ENCODE measurements around the gene FBXO21.
A peak's percentile ranks its signal among the peaks of the same experiment; 100 is the strongest.

Gene FBXO21

GRCh38 chr12:117102800-117103181 lies 87.5 kb downstream of the FBXO21 start:
- no peaks in the 10 kb centered on the region for H3K36me3 ChIP-seq
- peak overlapping the region in 8 of 11 experiments; percentile 21 to 63 (median 34); a peak in 13 of 22 replicates for H3K4me2 ChIP-seq
- 0 out of 22 replicates have a peak, but pooled peaks cover 0 to 9% (median 0%) of the 10 kb centered on the region in 11 experiments for H3K9me3 ChIP-seq (replicated peaks in 1 of 11)
- H4K20me1 ChIP-seq, result peaks cover 0 to 10% (median 5%) of the 10 kb centered on the region in 11 experiments; a peak in 6 of 22 replicates
- TF ChIP-seq Cebpa-rat (IDR thresholded peaks at IDR 0.05), result no peak
- no peak overlapping the region for H3K9ac ChIP-seq
- H3K4me3 ChIP-seq, result no peak overlapping the region
- H3K27me3 ChIP-seq, result peaks cover 11 to 21% (median 15%) of the 10 kb centered on the region in 11 experiments
- peaks cover 35 to 50% (median 42%) of the 10 kb centered on the region in 10 experiments for H3K4me1 ChIP-seq
- no peak overlapping the region for H3K27ac ChIP-seq

GRCh38 chr12:117101953-117102799 lies 88.1 kb downstream of the FBXO21 start:
- Histone ChIP-seq H3K27ac (no peak overlapping the region), H3K4me3 (no peak overlapping the region), H3K4me1 (peaks cover 41 to 56% (median 48%) of the 10 kb centered on the region in 10 experiments), H3K4me2 (peak overlapping the region in 10 of 11 experiments; percentile 21 to 97 (median 38); a peak in 19 of 22 replicates), H4K20me1 (peaks cover 0 to 16% (median 8%) of the 10 kb centered on the region in 11 experiments; a peak in 12 of 22 replicates), H3K36me3 (no peaks in the 10 kb centered on the region), H3K27me3 (peaks cover 17 to 27% (median 21%) of the 10 kb centered on the region in 11 experiments), H3K9ac (no peak overlapping the region), H3K9me3 (replicated peaks in 1 of 11) (0 out of 22 replicates have a peak, but pooled peaks cover 0 to 9% (median 0%) of the 10 kb centered on the region in 11 experiments)
- no peak for TF ChIP-seq Cebpa-rat (IDR thresholded peaks at IDR 0.05)

GRCh38 chr12:117100851-117101673 lies 89.2 kb downstream of the FBXO21 start:
- H3K27me3 ChIP-seq, result peaks cover 18 to 35% (median 25%) of the 10 kb centered on the region in 11 experiments
- H3K4me1 ChIP-seq, result peaks cover 48 to 63% (median 55%) of the 10 kb centered on the region in 10 experiments
- no peak overlapping the region for H3K27ac ChIP-seq
- no peaks in the 10 kb centered on the region for H3K36me3 ChIP-seq
- H3K4me3 ChIP-seq, result no peak overlapping the region
- H3K9me3 ChIP-seq (replicated peaks in 1 of 11), result 0 out of 22 replicates have a peak, but pooled peaks cover 0 to 6% (median 0%) of the 10 kb centered on the region in 11 experiments
- no peak for TF ChIP-seq Cebpa-rat (IDR thresholded peaks at IDR 0.05)
- no peak overlapping the region for H3K9ac ChIP-seq
- H4K20me1 ChIP-seq, result peaks cover 2 to 27% (median 17%) of the 10 kb centered on the region in 11 experiments; a peak in 15 of 22 replicates
- H3K4me2 ChIP-seq, result peak overlapping the region; percentile 21 to 97 (median 36)

GRCh38 chr12:117100251-117100650 lies 90.0 kb downstream of the FBXO21 start:
- Histone ChIP-seq H3K4me1 (peaks cover 48 to 63% (median 56%) of the 10 kb centered on the region in 10 experiments), H3K9me3 (replicated peaks in 1 of 11) (no peaks in the 10 kb centered on the region), H4K20me1 (peaks cover 10 to 32% (median 22%) of the 10 kb centered on the region in 11 experiments; a peak in 15 of 22 replicates), H3K4me3 (no peak overlapping the region), H3K27me3 (peaks cover 18 to 35% (median 25%) of the 10 kb centered on the region in 11 experiments), H3K27ac (no peak overlapping the region), H3K36me3 (no peaks in the 10 kb centered on the region), H3K4me2 (peak overlapping the region in 7 of 11 experiments; percentile 3 to 97 (median 96); a peak in 8 of 22 replicates), H3K9ac (no peak overlapping the region)
- TF ChIP-seq Cebpa-rat (IDR thresholded peaks at IDR 0.05), result no peak

DNA sequence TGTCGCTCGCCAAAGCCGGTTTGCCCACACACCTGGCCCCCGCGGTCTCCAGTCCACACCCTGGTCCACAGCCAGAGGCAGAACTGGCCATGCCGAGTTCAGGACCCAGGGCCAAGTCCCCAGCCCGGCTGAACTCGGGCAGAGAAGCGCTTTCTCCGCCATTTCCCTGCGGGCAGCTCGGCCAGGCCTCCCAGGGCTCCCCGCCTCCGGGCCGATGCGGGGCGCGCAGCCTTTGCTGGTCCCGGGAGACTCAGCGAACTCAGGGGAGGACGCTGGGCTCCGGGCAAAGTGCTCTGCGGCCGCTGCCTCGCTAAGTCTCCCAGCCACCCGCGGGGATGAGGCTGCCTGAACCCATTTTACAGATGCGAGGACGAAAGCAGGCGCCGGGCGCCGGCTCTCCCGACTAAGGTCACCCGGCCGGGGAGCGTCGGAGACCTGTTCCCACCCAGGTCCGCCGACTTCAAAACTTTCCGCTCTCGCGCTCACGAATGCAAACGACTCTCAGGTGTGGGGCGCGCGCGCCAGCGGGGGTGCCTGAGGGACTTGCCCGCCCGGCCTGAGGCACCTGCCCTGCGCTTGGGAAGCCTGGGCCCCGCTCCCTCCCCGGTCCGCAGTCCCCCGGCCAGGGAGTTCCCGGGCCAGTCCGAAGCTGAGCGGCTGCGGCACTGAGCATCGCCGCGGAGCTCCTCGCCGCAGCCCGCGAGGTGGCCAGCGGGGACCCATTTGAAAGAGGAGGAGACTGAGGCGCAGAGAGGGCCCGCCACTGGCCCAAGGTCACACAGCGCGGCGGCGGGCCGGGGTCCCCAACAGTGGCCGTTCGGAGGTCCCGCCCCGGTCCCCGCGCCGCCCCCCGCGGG lies 91.7 kb downstream of the FBXO21 start:
- TF ChIP-seq Cebpa-rat (IDR thresholded peaks at IDR 0.05), result no peak
- Histone ChIP-seq H4K20me1 (peaks cover 10 to 46% (median 25%) of the 10 kb centered on the region in 11 experiments; a peak in 16 of 22 replicates), H3K36me3 (peaks cover 0 to 11% (median 0%) of the 10 kb centered on the region in 11 experiments; a peak in 3 of 22 replicates), H3K4me3 (peak overlapping the region; percentile 76 to 91 (median 86)), H3K9ac (peak overlapping the region; percentile 77 to 86 (median 83)), H3K27ac (peak overlapping the region; percentile 61 to 81 (median 77)), H3K4me1 (peaks cover 48 to 68% (median 56%) of the 10 kb centered on the region in 10 experiments), H3K9me3 (replicated peaks in 1 of 11) (no peaks in the 10 kb centered on the region), H3K4me2 (peak overlapping the region; percentile 80 to 99 (median 97)), H3K27me3 (peaks cover 18 to 35% (median 25%) of the 10 kb centered on the region in 11 experiments)

DNA sequence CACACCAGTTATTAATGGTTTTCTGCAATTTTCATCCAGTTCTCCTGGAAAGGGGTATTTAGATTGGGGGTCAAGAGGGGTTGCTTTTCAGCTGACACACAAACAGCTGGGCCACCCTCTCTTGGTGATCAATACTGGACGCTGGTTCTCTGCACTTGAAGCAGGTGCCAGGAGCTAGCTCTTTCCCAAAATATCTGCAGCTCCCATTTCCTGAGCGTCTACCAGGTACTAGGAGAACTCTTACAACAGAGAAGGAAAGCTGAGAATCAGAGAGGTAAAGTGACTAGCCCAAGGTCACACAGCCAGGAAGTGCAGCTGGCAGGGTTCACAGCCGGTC lies 92.3 kb downstream of the FBXO21 start:
- H4K20me1 ChIP-seq, result peaks cover 10 to 52% (median 28%) of the 10 kb centered on the region in 11 experiments; a peak in 16 of 22 replicates
- H3K4me2 ChIP-seq, result peak overlapping the region; percentile 80 to 99 (median 97)
- peak overlapping the region; percentile 77 to 86 (median 83); a peak in 20 of 22 replicates for H3K9ac ChIP-seq
- peaks cover 0 to 15% (median 0%) of the 10 kb centered on the region in 11 experiments; a peak in 4 of 22 replicates for H3K36me3 ChIP-seq
- H3K27ac ChIP-seq, result peak overlapping the region in 4 of 11 experiments; percentile 61 to 75 (median 71); a peak in 5 of 22 replicates
- peaks cover 18 to 35% (median 25%) of the 10 kb centered on the region in 11 experiments for H3K27me3 ChIP-seq
- no peaks in the 10 kb centered on the region for H3K9me3 ChIP-seq (replicated peaks in 1 of 11)
- TF ChIP-seq Cebpa-rat (IDR thresholded peaks at IDR 0.05), result no peak
- peaks cover 48 to 72% (median 62%) of the 10 kb centered on the region in 10 experiments for H3K4me1 ChIP-seq
- H3K4me3 ChIP-seq, result peak overlapping the region; percentile 76 to 91 (median 86)

- H3K9ac ChIP-seq, result peak overlapping the region in 6 of 11 experiments; percentile 7 to 86 (median 51); a peak in 7 of 22 replicates
- TF ChIP-seq Cebpa-rat (IDR thresholded peaks at IDR 0.05), result no peak
- H3K9me3 ChIP-seq (replicated peaks in 1 of 11), result no peaks in the 10 kb centered on the region
- peak overlapping the region; percentile 80 to 99 (median 97) for H3K4me2 ChIP-seq
- peaks cover 17 to 60% (median 36%) of the 10 kb centered on the region in 11 experiments; a peak in 17 of 22 replicates for H4K20me1 ChIP-seq
- no peak overlapping the region for H3K27ac ChIP-seq
- peaks cover 0 to 15% (median 0%) of the 10 kb centered on the region in 11 experiments; a peak in 4 of 22 replicates for H3K36me3 ChIP-seq
- H3K4me1 ChIP-seq, result peaks cover 47 to 74% (median 62%) of the 10 kb centered on the region in 10 experiments
- H3K27me3 ChIP-seq, result peaks cover 18 to 35% (median 25%) of the 10 kb centered on the region in 11 experiments
- H3K4me3 ChIP-seq, result peak overlapping the region in 7 of 10 experiments; percentile 31 to 91 (median 87); a peak in 9 of 20 replicates
Observed at GRCh38 chr12:117097159-117097558, 93.1 kb downstream of the FBXO21 start.

Data from BLaER1 treated with 17β-estradiol and CSF1 and Interleukin-3, amounts not matched to agents 10 nM and 100 nM (cell line).